ENCODE data around the gene VSIG1.

The VSIG1 gene

DNA sequence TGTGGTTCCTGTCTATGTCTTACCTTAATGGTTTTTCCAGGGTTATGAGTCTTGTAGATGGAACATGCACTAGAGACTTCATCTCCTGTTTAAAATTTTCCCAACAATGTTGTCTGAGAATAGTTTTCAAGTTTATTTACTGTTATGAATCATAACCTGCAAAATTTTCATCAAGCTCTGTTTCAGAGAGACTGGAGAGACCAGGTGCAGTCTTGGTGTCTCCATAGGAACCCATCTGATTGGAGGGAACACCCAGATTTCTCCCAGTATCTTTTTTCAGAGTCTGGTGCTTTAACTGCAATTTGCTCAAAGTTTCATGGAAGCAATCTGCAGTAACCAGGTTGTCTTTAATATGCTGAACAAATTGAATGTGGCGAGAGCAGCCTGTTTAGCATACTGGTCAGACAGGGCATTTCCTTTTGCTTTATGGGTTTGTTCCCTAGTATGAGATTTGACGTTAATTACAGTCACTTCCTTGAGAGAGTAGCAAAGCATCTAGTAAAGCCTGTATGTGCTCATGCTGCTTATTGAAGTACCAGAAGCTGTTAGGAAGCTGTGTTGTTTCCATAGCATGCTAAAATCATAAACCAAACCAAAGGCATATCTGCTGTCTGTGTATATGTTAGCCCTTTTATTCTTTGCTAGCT is 18.8 kb upstream of the VSIG1 start:
- no peak for TF ChIP-seq POU2F2 (IDR thresholded peaks at IDR 0.05; ENCODE audit: low read depth, low read length)
- TF ChIP-seq POLR2A (IDR thresholded peaks at IDR 0.05; ENCODE audit: low read depth, low read length) = no peak
- TF ChIP-seq PAX5 (IDR thresholded peaks at IDR 0.05; ENCODE audit: insufficient read depth, low read length, severe bottlenecking) = no peak
- no peak for TF ChIP-seq POLR2AphosphoS5 (IDR thresholded peaks at IDR 0.05; ENCODE audit: low read depth, low read length)
- TF ChIP-seq SPI1 (IDR thresholded peaks at IDR 0.05; ENCODE audit: low read depth, low read length) = no peak
- no peak for TF ChIP-seq TAF1 (IDR thresholded peaks at IDR 0.05; ENCODE audit: low read depth, low read length)
- DNase-seq (ENCODE audit: insufficient read length, low spot score) (no peak), FAIRE-seq (no peak)

DNA sequence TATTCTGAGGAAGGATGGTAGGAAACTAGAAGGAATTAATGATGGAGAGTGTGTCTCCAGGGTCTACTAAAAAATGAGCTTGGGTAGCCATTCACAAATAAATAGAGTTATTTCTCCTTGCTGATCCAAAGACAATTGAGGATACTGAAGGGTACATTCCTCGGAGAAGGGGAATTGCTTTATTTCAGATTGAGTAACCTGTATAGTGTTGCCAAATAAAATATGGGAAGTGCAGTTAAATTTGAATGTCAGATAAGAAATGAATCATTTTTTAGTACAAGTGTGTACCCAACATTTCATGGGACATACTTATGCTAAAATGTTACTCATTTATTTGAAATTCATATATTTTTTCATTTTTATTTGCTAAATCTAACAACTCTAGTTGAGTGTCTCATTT is 16.0 kb upstream of the VSIG1 start:
- no peak for DNase-seq (ENCODE audit: insufficient read length, low spot score)
- no peak for FAIRE-seq
- no peak for TF ChIP-seq TAF1 (IDR thresholded peaks at IDR 0.05; ENCODE audit: low read depth, low read length)
- no peak for TF ChIP-seq SPI1 (IDR thresholded peaks at IDR 0.05; ENCODE audit: low read depth, low read length)
- no peak for TF ChIP-seq POLR2AphosphoS5 (IDR thresholded peaks at IDR 0.05; ENCODE audit: low read depth, low read length)

DNA sequence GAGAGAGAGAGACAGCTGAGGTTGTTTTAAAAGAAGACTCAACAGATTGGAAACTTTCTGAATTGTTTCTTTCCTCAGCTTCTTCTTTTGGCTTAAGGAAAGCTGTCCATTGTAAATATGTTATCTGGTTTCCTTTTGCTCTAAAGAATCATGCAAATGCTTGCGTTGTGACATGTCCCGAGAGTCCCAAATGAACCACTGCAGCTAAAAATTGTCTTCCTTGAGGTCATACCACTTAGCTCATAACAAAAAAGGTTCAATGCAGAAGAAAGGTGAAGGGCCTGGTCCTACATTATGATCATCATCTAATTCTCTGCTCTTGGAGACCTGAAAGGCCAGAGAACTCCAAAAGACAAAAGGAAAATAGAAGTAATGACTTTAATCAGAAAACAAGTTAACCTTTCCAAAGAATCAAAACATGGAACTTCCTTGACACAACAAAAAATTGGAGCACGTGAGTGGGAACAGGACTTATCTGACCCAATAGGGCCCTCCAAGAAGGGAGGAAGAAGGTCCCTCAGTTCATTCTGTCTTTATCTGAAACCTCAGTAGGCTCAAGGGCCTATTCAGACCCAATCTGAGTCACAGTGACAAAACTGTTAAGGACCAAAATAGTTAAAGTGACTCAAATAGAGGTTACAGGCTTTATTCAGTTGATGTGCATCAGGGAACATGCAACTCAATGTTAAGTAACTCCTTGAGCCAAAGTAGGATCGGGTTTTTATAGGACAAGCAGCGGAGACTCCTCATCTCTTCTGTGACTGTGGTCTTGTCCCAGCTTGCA is 14.7 kb upstream of the VSIG1 start:
- TF ChIP-seq POLR2AphosphoS5 (IDR thresholded peaks at IDR 0.05; ENCODE audit: low read depth, low read length) (no peak), TAF1 (IDR thresholded peaks at IDR 0.05; ENCODE audit: low read depth, low read length) (no peak), PAX5 (IDR thresholded peaks at IDR 0.05; ENCODE audit: insufficient read depth, low read length, severe bottlenecking) (no peak), SPI1 (IDR thresholded peaks at IDR 0.05; ENCODE audit: low read depth, low read length) (no peak), POU2F2 (IDR thresholded peaks at IDR 0.05; ENCODE audit: low read depth, low read length) (no peak), POLR2A (IDR thresholded peaks at IDR 0.05; ENCODE audit: low read depth, low read length) (no peak)
- no peak for DNase-seq (ENCODE audit: insufficient read length, low spot score)
- no peak for FAIRE-seq

DNA sequence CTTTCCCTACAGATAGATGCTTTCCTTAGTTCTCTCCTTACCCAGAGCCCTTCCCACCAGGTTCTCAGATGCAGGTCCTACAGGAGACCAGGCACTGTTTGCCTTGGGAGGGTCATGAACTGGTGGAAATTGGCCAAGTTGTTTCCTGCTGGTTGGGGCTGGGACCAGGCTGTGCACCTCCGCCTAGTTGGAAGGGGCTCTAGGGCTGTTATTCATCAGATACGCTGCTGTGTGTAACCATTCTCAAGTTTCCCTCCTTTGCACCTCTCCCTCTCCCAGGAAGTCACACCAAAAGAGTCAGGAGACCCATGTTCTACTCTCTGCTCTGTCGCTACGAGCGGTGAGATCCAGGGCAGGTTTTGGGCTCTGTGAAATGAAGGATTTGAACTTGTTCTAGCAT is 11.9 kb upstream of the VSIG1 start:
- DNase-seq (ENCODE audit: insufficient read length, low spot score) = no peak

DNA sequence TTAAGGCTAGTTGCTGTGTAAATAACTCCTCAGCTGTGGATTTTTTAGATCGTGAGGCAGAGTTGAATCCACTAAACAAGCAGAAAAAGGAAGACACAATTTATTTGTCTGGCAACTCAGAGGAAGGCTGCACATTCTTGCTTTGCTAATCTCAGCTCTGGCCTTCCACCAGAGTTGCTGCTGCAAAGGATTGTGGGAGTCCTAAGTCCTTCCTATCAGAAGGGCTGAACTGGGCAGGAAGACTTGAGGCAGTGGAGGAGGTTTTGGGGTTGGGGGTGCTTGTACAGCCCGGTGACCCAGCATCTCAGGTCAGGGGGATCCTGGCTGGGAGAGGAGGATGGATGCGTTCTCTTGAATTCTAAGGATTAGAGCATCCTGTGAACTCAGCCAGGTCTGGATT is 11.0 kb upstream of the VSIG1 start:
- FAIRE-seq (no peak), DNase-seq (ENCODE audit: insufficient read length, low spot score) (no peak)
- TF ChIP-seq SPI1 (IDR thresholded peaks at IDR 0.05; ENCODE audit: low read depth, low read length) (no peak), POLR2A (IDR thresholded peaks at IDR 0.05; ENCODE audit: low read depth, low read length) (no peak), POLR2AphosphoS5 (IDR thresholded peaks at IDR 0.05; ENCODE audit: low read depth, low read length) (no peak), POU2F2 (IDR thresholded peaks at IDR 0.05; ENCODE audit: low read depth, low read length) (no peak), TAF1 (IDR thresholded peaks at IDR 0.05; ENCODE audit: low read depth, low read length) (no peak), PAX5 (IDR thresholded peaks at IDR 0.05; ENCODE audit: insufficient read depth, low read length, severe bottlenecking) (no peak)

More for the DNA sequence above, 11.9 kb upstream of the VSIG1 start:
- FAIRE-seq = no peak
- no peak for TF ChIP-seq POLR2A (IDR thresholded peaks at IDR 0.05; ENCODE audit: low read depth, low read length)
- no peak for TF ChIP-seq POLR2AphosphoS5 (IDR thresholded peaks at IDR 0.05; ENCODE audit: low read depth, low read length)
- TF ChIP-seq TAF1 (IDR thresholded peaks at IDR 0.05; ENCODE audit: low read depth, low read length) = no peak
- no peak for TF ChIP-seq SPI1 (IDR thresholded peaks at IDR 0.05; ENCODE audit: low read depth, low read length)
- TF ChIP-seq POU2F2 (IDR thresholded peaks at IDR 0.05; ENCODE audit: low read depth, low read length) = no peak
- no peak for TF ChIP-seq PAX5 (IDR thresholded peaks at IDR 0.05; ENCODE audit: insufficient read depth, low read length, severe bottlenecking)

DNA sequence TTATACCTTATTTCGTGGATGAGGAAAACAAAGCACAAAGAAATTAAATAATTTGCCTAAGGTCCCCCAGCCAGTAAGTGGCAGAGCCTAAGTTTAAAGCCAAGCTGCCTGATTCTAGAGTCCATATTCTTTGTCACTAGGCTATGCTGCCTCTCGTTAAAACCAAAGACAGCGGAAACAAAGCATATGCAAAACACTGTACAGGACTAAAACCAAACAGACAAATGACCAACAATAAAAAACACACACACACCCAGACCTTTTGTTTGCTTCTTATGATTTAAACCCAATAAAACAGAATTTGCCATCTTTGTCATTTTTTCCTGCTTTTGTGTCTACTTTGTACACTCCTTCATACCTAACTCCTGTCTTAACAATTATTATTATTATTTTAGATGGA is 10.1 kb upstream of the VSIG1 start:
- no peak for TF ChIP-seq SPI1 (IDR thresholded peaks at IDR 0.05; ENCODE audit: low read depth, low read length)
- DNase-seq (ENCODE audit: insufficient read length, low spot score) (no peak), FAIRE-seq (no peak)

DNA sequence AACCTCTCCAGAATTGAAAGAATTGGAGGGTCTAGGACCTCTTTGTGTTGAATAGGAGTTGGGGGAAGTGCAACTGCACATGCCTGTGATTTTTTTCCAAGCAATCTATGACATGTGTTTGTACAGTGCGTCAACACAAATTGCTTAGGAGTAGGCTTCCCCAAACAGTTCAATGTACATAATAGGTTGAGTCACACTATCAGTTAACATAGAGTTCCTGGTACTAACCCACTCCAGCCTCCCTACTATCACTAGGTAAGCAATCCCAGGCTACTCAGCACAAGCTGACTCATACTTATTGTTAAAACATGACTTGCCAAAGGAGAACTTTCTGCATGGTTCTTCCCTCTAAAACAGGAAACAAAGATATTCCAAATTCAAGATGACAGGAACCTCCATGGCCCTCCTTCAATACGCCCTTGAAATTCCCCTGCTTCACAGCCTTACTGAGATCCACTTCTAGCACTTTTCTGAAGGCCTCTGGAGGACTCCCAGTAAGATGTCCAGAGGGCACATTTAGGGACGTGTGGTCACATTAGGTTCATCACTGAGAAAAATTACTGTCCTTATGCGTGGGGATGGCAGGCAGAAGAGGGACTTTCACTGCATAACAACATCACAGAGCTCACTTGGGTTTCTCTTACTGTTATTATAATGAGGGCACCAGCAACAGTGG is 8.4 kb upstream of the VSIG1 start:
- DNase-seq (ENCODE audit: insufficient read length, low spot score) (no peak), FAIRE-seq (no peak)
- TF ChIP-seq PAX5 (IDR thresholded peaks at IDR 0.05; ENCODE audit: insufficient read depth, low read length, severe bottlenecking) (no peak), TAF1 (IDR thresholded peaks at IDR 0.05; ENCODE audit: low read depth, low read length) (no peak), POLR2AphosphoS5 (IDR thresholded peaks at IDR 0.05; ENCODE audit: low read depth, low read length) (no peak), SPI1 (IDR thresholded peaks at IDR 0.05; ENCODE audit: low read depth, low read length) (no peak), POU2F2 (IDR thresholded peaks at IDR 0.05; ENCODE audit: low read depth, low read length) (no peak), POLR2A (IDR thresholded peaks at IDR 0.05; ENCODE audit: low read depth, low read length) (no peak)

DNA sequence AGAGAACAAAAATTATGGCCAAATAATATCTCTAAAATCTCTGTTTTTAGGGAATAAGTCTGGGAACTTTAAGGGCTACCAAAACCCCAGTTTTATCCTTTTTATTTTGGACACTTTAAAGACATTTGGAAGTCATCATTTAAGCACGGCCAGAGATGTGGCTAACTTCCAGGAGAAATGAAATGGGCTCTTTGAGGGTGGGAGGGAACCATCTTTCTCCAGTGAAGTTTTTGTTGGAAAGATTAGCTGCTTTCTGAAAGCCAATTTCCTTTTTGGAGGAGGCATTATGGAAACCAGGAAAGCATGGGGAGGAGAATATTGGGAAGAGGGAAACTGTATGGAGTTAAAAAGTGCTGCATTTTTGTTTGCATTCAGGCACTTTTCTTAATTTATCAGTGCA is 4.8 kb downstream of the VSIG1 start:
- FAIRE-seq (no peak), DNase-seq (ENCODE audit: insufficient read length, low spot score) (no peak)

DNA sequence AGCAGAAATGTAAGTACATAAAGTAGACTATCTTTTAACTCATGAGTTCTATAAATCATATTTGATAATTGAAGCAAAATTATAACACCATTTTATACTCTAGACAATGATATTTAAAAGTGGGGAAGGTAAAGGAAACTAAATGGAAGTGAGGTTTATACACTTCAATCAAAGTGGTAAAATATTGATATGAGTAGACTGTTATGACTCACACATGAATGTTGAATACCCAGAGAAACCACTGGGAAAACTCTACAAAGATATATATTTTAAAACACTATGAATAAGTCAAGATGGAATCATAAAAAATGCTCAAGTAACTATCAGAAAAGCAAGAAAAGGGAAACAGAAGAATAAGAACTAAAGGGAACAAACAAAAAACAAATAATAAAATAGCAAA is 8.4 kb downstream of the VSIG1 start:
- no peak for FAIRE-seq
- DNase-seq (ENCODE audit: insufficient read length, low spot score) = no peak
- TF ChIP-seq POLR2A (IDR thresholded peaks at IDR 0.05; ENCODE audit: low read depth, low read length) = no peak
- no peak for TF ChIP-seq POU2F2 (IDR thresholded peaks at IDR 0.05; ENCODE audit: low read depth, low read length)
- TF ChIP-seq POLR2AphosphoS5 (IDR thresholded peaks at IDR 0.05; ENCODE audit: low read depth, low read length) = no peak
- TF ChIP-seq SPI1 (IDR thresholded peaks at IDR 0.05; ENCODE audit: low read depth, low read length) = no peak

More for the DNA sequence above, 4.8 kb downstream of the VSIG1 start:
- TF ChIP-seq TAF1 (IDR thresholded peaks at IDR 0.05; ENCODE audit: low read depth, low read length) (no peak), SPI1 (IDR thresholded peaks at IDR 0.05; ENCODE audit: low read depth, low read length) (no peak)

DNA sequence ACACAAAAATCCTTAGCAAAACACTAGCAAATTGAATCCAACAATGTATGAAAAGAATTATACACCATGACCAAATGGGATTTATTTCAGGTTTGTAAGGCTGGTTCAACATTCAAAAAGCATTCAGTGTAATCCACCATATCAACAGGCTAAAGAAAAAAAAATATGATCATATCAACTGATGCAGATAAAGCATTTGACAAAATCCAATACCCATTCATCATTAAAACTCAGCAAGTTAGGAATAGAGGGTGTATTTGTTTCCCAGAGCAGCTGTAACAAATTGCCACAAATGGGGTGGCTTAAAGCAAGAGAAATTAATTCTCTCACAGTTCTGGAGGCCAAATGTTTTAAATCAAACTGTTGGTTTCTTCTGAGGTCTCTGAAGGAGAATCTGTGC is 10.7 kb downstream of the VSIG1 start:
- DNase-seq (ENCODE audit: insufficient read length, low spot score) (no peak), FAIRE-seq (no peak)
- TF ChIP-seq POLR2A (IDR thresholded peaks at IDR 0.05; ENCODE audit: low read depth, low read length) (no peak), TAF1 (IDR thresholded peaks at IDR 0.05; ENCODE audit: low read depth, low read length) (no peak), PAX5 (IDR thresholded peaks at IDR 0.05; ENCODE audit: insufficient read depth, low read length, severe bottlenecking) (no peak), SPI1 (IDR thresholded peaks at IDR 0.05; ENCODE audit: low read depth, low read length) (no peak), POU2F2 (IDR thresholded peaks at IDR 0.05; ENCODE audit: low read depth, low read length) (no peak), POLR2AphosphoS5 (IDR thresholded peaks at IDR 0.05; ENCODE audit: low read depth, low read length) (no peak)

Data from GM12891 (cell line).